NCI-H226 (cell line): ENCODE data around the gene PADI6.
A peak's percentile ranks its signal among the peaks of the same experiment; 100 is the strongest.

Source experiments
- DNase-seq: peaks from one replicate; pipeline ENCODE4 v3.0.0-alpha.2; 2015

Gene PADI6

DNA sequence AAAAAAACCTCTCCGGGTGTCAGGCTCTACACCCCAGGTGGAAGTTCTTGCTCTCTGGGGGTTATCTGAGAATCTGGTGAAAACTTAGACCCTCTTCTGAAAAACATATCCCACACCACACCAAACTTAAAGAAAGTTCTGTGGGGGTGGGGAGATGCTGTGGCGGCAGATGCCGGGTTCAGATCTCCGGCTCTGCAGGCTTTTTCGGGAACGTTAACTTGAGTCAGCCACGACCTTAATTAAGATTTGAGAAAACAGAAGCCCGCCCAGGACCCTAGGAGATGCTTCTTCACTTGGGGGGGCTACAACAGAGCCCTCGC is 65.2 kb downstream of the PADI6 start:
- DNase-seq: no peak

DNA sequence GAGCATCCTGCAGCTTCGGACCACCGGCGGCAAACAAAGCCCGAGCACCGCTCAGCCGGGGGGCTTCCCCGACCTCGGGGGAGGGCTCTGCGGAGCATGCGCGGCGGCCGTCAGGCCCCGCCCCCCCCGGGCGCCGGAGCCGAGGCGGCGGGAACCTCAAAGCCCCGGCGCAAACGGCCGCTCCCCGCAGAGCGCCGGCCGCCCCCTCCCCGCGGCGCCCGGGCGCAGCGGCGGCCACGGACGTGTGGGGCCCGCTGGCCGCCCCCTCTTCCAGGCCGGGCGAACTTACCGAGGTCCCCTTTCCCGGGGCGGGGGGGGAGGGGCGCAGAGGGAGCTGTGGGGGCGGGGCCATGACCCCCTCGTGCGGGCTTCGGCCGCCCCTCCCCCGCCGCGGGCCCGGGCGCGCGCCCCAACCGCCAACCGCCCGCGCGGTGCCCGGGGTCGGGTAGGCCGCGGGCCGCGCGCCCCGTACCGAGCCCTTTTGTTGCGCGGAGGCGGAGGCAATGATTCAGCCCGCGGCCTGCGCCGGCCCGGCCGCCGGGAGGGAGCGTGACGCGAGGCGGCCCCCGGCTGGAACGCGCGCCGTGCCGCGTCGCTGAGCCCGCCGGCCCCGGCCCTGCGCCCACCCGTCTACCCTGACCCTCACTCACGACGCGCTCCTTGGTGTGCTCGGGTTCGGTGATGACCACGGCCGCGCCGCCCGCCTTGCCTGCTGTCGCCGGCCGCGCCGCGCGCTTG is 65.8 kb downstream of the PADI6 start:
- no peak for DNase-seq

DNA sequence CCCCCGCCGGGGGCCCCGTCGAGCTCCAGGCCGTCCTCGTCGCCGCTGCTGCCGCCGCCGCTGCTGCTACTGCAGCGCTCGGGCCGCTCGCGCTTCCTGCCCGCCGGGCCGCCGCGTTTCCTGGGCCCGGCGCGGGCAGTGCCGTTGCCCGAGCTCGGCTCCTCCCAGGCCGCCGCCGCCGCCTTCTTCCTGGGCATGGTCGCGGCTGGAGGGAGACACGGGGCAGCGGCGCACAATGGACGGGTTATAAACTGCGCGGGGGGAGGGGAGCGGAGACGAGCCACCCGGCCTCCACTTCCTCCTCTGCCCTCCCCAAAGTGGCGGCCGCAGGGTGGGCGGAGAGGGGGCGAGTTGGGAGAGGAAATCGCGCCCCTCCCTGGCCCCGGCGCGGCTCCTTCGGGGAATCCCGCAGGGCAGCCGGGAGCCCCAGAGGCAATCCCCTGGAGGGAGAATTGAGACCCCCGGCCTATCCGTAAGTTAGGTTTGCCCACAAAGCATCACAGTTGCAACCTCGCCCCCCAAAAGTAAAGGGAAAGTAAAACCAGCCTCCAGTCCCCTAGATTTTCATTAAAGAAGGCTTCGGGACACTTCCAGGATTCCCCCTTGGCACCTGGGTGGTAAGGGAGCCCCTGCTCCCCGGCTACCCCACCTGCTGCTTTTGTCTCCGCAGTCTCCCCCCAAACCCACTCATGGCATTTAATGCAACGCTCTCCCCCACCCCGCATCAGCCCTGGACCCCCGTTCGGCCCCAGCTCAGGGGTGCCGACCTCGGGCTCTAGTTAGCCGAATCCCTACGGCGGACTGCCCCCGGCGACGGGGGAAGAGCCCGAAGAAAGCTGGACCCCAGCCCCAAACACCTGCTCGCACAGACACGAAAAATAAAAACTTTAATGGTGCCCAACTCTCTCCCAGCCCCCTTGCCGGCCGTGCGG is 66.6 kb downstream of the PADI6 start:
- peak; percentile 46 for DNase-seq

DNA sequence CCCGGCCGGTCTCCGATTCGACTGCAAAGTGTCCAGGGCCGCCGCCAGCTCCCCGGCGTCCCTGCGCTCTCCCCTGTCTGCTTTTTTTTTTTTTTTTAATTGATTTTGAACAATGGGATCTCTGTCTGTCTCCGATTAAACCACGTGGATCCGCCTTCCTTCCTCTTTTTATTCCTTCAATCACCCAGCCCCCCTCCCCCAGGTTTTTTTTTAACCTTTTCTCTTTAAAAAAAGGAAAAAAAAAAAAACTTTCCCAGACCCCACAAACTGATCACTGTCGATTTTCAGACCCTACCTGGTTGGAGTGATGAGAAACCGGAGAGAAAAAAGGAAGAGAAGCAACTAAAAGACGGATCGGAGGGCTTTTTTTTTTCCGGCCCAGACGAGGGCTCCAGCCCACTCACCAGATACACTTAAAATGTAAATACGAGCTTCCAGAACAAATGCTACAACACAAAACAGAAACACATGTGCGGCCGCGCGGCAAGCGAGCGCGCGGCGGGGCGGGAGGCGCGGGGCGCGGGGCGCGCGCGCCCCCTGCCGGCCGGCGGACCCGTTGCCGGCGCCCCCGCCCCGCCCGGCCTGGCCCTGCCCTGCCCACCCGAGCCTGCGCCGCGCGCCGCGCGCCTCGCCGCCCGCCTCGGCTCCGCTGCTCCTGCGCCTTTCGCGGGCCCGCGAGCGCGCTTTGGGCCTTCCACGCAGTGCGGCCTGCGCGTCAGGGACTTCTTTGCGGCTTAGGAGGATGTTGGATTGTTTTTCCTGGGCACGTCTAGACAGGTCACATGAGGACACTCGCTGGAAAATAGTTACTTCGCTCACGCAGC is 67.5 kb downstream of the PADI6 start, which contains the start of gene RCC2:
TSS of gene RCC2 (minus strand) at position 428 of the 824 bp plus-strand sequence. CDS start 1,163 bp downstream, outside the sequence.
- peak; percentile 62 for DNase-seq

DNA sequence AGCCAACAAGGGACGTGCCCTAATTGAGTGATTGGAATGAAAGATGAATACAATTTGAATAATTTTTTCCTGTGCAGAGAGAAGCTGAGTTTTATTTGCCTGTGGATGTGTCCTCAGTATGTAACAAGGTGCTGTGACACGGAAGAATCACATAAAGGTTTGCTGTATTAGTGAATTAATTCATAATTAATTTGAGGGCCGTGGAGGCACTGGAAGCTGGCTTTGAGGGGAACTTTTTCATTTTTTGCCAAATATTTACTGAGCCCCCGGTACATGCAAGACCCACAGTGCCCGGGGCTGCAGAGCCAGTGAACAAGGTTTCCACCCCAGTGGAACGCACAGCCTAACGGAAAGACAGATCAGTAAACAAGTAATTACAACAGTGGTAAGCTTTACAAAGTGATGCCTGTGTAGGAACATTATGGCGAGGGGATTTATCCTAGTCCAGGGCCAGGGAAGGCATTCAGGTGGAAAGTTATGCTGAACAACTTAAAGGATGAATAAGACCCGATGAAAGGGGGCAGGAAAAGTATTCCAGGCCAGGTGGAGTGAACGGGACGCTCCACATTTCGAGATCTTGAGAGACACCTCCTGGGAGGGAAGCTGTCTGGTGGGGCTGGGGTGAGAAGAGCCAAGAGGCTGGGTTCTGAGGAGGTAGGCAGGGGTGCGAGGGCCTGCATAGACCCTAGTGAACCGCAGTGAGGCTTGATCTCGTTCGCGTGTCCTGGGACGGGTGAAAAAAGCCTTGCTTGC is 68.3 kb downstream of the PADI6 start:
- no peak for DNase-seq

DNA sequence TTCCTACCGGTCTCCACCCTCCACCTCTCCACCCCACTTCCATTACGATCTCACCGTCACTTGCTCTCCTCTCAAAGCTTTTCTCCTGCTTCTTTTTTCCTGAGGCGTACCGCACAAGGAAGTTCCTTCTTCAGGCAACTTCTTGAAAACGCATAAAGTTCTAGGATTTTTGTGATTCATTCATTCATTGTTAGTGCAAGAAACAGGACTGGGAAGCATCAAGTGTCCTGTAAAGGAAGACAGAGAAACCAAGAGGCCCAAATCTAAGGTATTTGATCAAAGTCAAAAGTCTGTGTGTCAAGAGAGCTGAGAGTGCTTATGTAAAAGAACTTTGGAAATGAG is 68.8 kb downstream of the PADI6 start:
- DNase-seq: no peak

DNA sequence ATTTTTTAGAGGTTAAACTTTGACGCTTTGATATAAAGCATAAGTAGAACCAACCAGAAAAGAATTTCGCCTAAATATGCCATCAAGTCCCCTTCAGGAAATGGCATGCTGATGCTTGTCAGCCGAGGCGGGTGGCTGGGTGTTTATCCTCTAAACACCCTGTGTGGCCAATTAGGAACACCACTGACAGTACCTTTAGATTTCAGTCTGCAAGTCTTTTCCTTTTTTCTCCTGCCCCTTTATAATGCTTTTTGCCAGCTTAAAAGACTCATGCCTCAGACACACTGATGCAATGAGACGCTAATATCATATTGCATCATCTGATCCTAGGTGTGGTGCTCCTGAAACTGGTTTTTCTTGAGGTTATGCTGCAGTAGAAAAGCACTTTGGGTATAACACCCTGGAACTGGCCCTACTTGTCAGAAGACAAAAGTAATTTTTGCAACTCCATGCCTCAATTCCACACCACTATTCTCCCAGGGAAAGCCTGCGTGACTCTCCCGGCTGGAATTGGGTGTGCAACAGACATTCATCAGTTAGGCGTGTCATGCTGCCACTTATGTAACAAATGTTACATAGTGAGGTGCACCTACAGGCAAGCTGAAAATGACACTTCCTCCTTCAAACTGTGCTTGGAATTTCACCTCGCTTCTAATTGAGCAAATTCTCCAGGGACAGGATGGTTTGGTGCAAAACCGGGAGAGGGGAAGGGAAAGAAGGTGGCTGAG is 69.4 kb downstream of the PADI6 start:
- peak; percentile 55 for DNase-seq

DNA sequence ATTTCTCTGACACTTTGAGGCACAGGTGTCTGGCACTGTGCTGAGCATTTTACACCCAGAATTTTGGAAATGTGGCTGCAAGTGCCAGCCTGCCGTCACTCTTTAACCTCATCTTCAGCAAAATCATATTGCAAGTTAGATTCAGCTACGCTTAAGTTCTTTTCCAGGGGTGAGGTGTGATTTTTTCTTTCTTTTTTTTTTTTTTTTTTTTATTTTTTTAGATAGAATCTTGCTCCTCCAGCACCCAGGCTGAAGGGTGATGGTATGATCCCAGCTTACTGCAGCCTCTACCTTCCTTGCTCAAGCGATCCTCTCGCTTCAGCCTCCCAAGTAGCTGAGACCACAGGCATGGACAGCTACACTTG is 70.0 kb downstream of the PADI6 start:
- no peak for DNase-seq

DNA sequence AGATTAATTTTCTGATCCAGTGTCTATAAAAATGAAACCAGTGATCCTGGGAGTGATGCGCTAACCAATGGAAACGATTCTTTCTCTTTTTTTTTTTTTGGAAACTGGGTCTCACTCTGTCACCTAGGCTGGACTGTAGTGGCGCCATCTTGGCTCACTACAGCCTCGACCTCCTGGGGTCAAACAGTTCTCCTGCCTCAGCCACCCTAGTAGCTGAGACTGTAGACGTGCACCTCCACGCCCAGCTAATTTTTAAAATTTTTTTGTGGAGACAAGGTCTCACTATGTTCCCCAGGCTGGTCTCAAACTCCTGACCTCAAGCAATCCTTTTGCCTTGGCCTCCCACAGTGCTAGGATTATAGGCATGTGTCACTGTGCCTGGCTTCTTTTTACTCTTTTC is 70.8 kb downstream of the PADI6 start:
- no peak for DNase-seq

DNA sequence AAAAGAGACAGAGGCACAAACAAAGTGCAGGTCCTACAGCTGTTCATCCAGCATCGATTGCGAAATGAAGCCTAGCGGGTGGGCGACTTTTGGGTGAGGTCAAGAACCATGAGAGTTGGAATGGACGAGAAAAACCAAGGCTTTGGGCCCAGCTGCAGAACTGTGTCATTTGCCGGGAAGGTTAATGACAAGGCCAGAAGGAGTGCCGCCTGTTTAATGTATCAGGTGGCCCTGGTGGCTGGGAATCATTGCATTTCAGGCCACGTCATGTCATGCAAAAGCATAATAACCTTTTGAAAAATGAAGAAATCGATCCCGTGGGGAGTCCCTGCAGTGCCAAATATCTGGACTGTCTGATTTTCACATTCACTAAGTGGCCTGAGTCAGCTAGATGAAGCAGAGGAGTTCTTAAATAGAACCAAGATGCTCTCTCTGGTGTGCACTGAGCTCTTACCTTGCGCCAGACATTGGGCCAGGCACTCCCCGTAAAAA is 75.6 kb downstream of the PADI6 start:
- no peak for DNase-seq
